ENCODE data around the gene MRPL43. TPM values are rescaled to one million over a fixed set of nuclear protein-coding genes. Genes with fewer than 3 reads are reported as not detected.

MRPL43 gene
- total RNA-seq, 1 donor, result 18.9 TPM

GRCh38 chr10:100972115-100972903 is 15.0 kb downstream of the MRPL43 start:
- Histone ChIP-seq H3K9me3 (ENCODE audit: low read depth, low read length) (no peaks in the 10 kb centered on the region), H3K4me3 (ENCODE audit: low read length) (no peak overlapping the region), H3K4me1 (ENCODE audit: insufficient read depth, low read length) (peaks cover 14% of the 10 kb centered on the region), H3K27me3 (ENCODE audit: insufficient read depth, low read length) (no peaks in the 10 kb centered on the region)

- H3K27me3 ChIP-seq (ENCODE audit: insufficient read depth, low read length), result no peaks in the 10 kb centered on the region
- no peaks in the 10 kb centered on the region for H3K9me3 ChIP-seq (ENCODE audit: low read depth, low read length)
- peaks cover 14% of the 10 kb centered on the region for H3K4me1 ChIP-seq (ENCODE audit: insufficient read depth, low read length)
- H3K4me3 ChIP-seq (ENCODE audit: low read length), result no peak overlapping the region
Observed at GRCh38 chr10:100970914-100971811, 16.1 kb downstream of the MRPL43 start.

- H3K9me3 ChIP-seq (ENCODE audit: low read depth, low read length), result no peaks in the 10 kb centered on the region
- H3K4me1 ChIP-seq (ENCODE audit: insufficient read depth, low read length), result peaks cover 14% of the 10 kb centered on the region
- no peaks in the 10 kb centered on the region for H3K27me3 ChIP-seq (ENCODE audit: insufficient read depth, low read length)
- no peak overlapping the region for H3K4me3 ChIP-seq (ENCODE audit: low read length)
Observed at GRCh38 chr10:100970076-100970913, 17.0 kb downstream of the MRPL43 start.

- peak within 1 kb of the TSS; percentile 24 for H3K4me3 ChIP-seq (ENCODE audit: low read length)
- no peaks in the 10 kb centered on the region for H3K27me3 ChIP-seq (ENCODE audit: insufficient read depth, low read length)
- H3K4me1 ChIP-seq (ENCODE audit: insufficient read depth, low read length), result peaks cover 14% of the 10 kb centered on the region
- H3K9me3 ChIP-seq (ENCODE audit: low read depth, low read length), result no peaks in the 10 kb centered on the region
Observed at GRCh38 chr10:100969187-100970075, 17.9 kb downstream of the MRPL43 start, which contains the start of gene SEMA4G. Gene SEMA4G (plus strand): TSS chr10:100969504. CDS start chr10:100972913, 3,409 bp downstream.

GRCh38 chr10:100968863-100969186 is 18.5 kb downstream of the MRPL43 start:
- Histone ChIP-seq H3K9me3 (ENCODE audit: low read depth, low read length) (no peaks in the 10 kb centered on the region), H3K27me3 (ENCODE audit: insufficient read depth, low read length) (no peaks in the 10 kb centered on the region), H3K4me1 (ENCODE audit: insufficient read depth, low read length) (peaks cover 14% of the 10 kb centered on the region), H3K4me3 (ENCODE audit: low read length) (no peak overlapping the region)

GRCh38 chr10:100968062-100968736 is 19.1 kb downstream of the MRPL43 start:
- Histone ChIP-seq H3K4me3 (ENCODE audit: low read length) (no peak overlapping the region), H3K4me1 (ENCODE audit: insufficient read depth, low read length) (peaks cover 14% of the 10 kb centered on the region), H3K27me3 (ENCODE audit: insufficient read depth, low read length) (no peaks in the 10 kb centered on the region), H3K9me3 (ENCODE audit: low read depth, low read length) (no peaks in the 10 kb centered on the region)

- no peaks in the 10 kb centered on the region for H3K9me3 ChIP-seq (ENCODE audit: low read depth, low read length)
- H3K4me1 ChIP-seq (ENCODE audit: insufficient read depth, low read length), result peaks cover 14% of the 10 kb centered on the region
- no peaks in the 10 kb centered on the region for H3K27me3 ChIP-seq (ENCODE audit: insufficient read depth, low read length)
- no peak overlapping the region for H3K4me3 ChIP-seq (ENCODE audit: low read length)
Observed at GRCh38 chr10:100967332-100967731, 20.0 kb downstream of the MRPL43 start.

- Histone ChIP-seq H3K4me1 (ENCODE audit: insufficient read depth, low read length) (peaks cover 14% of the 10 kb centered on the region), H3K9me3 (ENCODE audit: low read depth, low read length) (no peaks in the 10 kb centered on the region), H3K4me3 (ENCODE audit: low read length) (no peak overlapping the region), H3K27me3 (ENCODE audit: insufficient read depth, low read length) (no peaks in the 10 kb centered on the region)
Observed at GRCh38 chr10:100966887-100967286, 20.4 kb downstream of the MRPL43 start.

GRCh38 chr10:100965820-100966219 is 21.5 kb downstream of the MRPL43 start:
- H3K4me3 ChIP-seq (ENCODE audit: low read length), result no peak overlapping the region
- peaks cover 14% of the 10 kb centered on the region for H3K4me1 ChIP-seq (ENCODE audit: insufficient read depth, low read length)
- no peaks in the 10 kb centered on the region for H3K9me3 ChIP-seq (ENCODE audit: low read depth, low read length)
- no peaks in the 10 kb centered on the region for H3K27me3 ChIP-seq (ENCODE audit: insufficient read depth, low read length)

GRCh38 chr10:100963826-100964225 is 23.5 kb downstream of the MRPL43 start:
- no peak overlapping the region for H3K4me3 ChIP-seq (ENCODE audit: low read length)
- no peaks in the 10 kb centered on the region for H3K27me3 ChIP-seq (ENCODE audit: insufficient read depth, low read length)
- no peaks in the 10 kb centered on the region for H3K9me3 ChIP-seq (ENCODE audit: low read depth, low read length)
- peaks cover 4% of the 10 kb centered on the region for H3K4me1 ChIP-seq (ENCODE audit: insufficient read depth, low read length)

- H3K9me3 ChIP-seq (ENCODE audit: low read depth, low read length), result no peaks in the 10 kb centered on the region
- H3K4me3 ChIP-seq (ENCODE audit: low read length), result no peak overlapping the region
- no peaks in the 10 kb centered on the region for H3K4me1 ChIP-seq (ENCODE audit: insufficient read depth, low read length)
- no peaks in the 10 kb centered on the region for H3K27me3 ChIP-seq (ENCODE audit: insufficient read depth, low read length)
Observed at GRCh38 chr10:100962351-100963080, 24.8 kb downstream of the MRPL43 start.

- H3K27me3 ChIP-seq (ENCODE audit: insufficient read depth, low read length), result no peaks in the 10 kb centered on the region
- H3K9me3 ChIP-seq (ENCODE audit: low read depth, low read length), result no peaks in the 10 kb centered on the region
- H3K4me1 ChIP-seq (ENCODE audit: insufficient read depth, low read length), result no peaks in the 10 kb centered on the region
- H3K4me3 ChIP-seq (ENCODE audit: low read length), result no peak overlapping the region
Observed at GRCh38 chr10:100960251-100960650, 27.0 kb downstream of the MRPL43 start.

GRCh38 chr10:100948916-100949315 is 38.4 kb downstream of the MRPL43 start:
- Histone ChIP-seq H3K9me3 (ENCODE audit: low read depth, low read length) (no peaks in the 10 kb centered on the region), H3K4me1 (ENCODE audit: insufficient read depth, low read length) (no peaks in the 10 kb centered on the region), H3K4me3 (ENCODE audit: low read length) (no peak overlapping the region), H3K27me3 (ENCODE audit: insufficient read depth, low read length) (no peaks in the 10 kb centered on the region)
